ENCODE data around the gene PRUNE1. TPM values are rescaled to one million over a fixed set of nuclear protein-coding genes. Genes with fewer than 3 reads are reported as not detected.

PRUNE1 gene
- polyA plus RNA-seq, 1 donor from 2014 or later = 32.2 TPM

GRCh38 chr1:150992626-150993025, 15.6 kb upstream of the PRUNE1 start:
- Histone ChIP-seq H3K27me3 (ENCODE audit: insufficient read depth, low read depth, low read length) (no peaks in the 10 kb centered on the region), H3K27ac (ENCODE audit: low read length) (no peak overlapping the region), H3K4me2 (ENCODE audit: low read length) (no peak overlapping the region), H3K36me3 (ENCODE audit: insufficient read depth, low read length) (no peaks in the 10 kb centered on the region), H3F3A (ENCODE audit: insufficient read depth, low read length, poor library complexity, severe bottlenecking) (no peaks in the 10 kb centered on the region), H3K9me2 (ENCODE audit: insufficient read depth, low read length) (no peaks in the 10 kb centered on the region), H3K79me2 (replicated peaks; ENCODE audit: insufficient read depth, low read length) (no peaks in the 10 kb centered on the region), H3K9ac (ENCODE audit: low read length) (no peak overlapping the region), H2AFZ (ENCODE audit: low read depth, low read length) (no peak overlapping the region), H3K9me3 (ENCODE audit: low read length) (no peaks in the 10 kb centered on the region), H3K4me3 (ENCODE audit: low read length) (no peak overlapping the region), H4K20me1 (ENCODE audit: insufficient read depth) (no peaks in the 10 kb centered on the region)
- TF ChIP-seq CTCF (IDR thresholded peaks at IDR 0.05; ENCODE audit: poor library complexity, severe bottlenecking) (no peak), RAD21 (conservative IDR thresholded peaks at IDR 0.05) (no peak), POLR2AphosphoS5 (IDR thresholded peaks at IDR 0.05) (no peak), EP300 (conservative IDR thresholded peaks at IDR 0.05; ENCODE audit: poor library complexity, severe bottlenecking) (no peak), EZH2 (IDR thresholded peaks at IDR 0.05; ENCODE audit: borderline replicate concordance, insufficient read depth, low read length, poor library complexity, severe bottlenecking) (no peak), REST (IDR thresholded peaks at IDR 0.05; ENCODE audit: borderline replicate concordance) (no peak), SMC3 (conservative IDR thresholded peaks at IDR 0.05; ENCODE audit: poor library complexity) (no peak), MXI1 (conservative IDR thresholded peaks at IDR 0.05; ENCODE audit: poor library complexity, severe bottlenecking) (no peak), TAF1 (IDR thresholded peaks at IDR 0.05; ENCODE audit: low read depth) (no peak)

- Histone ChIP-seq H3K27ac (ENCODE audit: low read length) (no peak overlapping the region), H3K9me2 (ENCODE audit: insufficient read depth, low read length) (no peaks in the 10 kb centered on the region), H3K9me3 (ENCODE audit: low read length) (no peaks in the 10 kb centered on the region), H3F3A (ENCODE audit: insufficient read depth, low read length, poor library complexity, severe bottlenecking) (no peaks in the 10 kb centered on the region), H3K9ac (ENCODE audit: low read length) (no peak overlapping the region), H3K27me3 (ENCODE audit: insufficient read depth, low read depth, low read length) (no peaks in the 10 kb centered on the region), H4K20me1 (ENCODE audit: insufficient read depth) (no peaks in the 10 kb centered on the region), H3K4me2 (ENCODE audit: low read length) (no peak overlapping the region), H3K36me3 (ENCODE audit: insufficient read depth, low read length) (no peaks in the 10 kb centered on the region), H3K79me2 (replicated peaks; ENCODE audit: insufficient read depth, low read length) (no peaks in the 10 kb centered on the region), H3K4me3 (ENCODE audit: low read length) (no peak overlapping the region), H2AFZ (ENCODE audit: low read depth, low read length) (no peak overlapping the region)
- TF ChIP-seq REST (IDR thresholded peaks at IDR 0.05; ENCODE audit: borderline replicate concordance) (no peak), MXI1 (conservative IDR thresholded peaks at IDR 0.05; ENCODE audit: poor library complexity, severe bottlenecking) (no peak), EP300 (conservative IDR thresholded peaks at IDR 0.05; ENCODE audit: poor library complexity, severe bottlenecking) (no peak), CTCF (IDR thresholded peaks at IDR 0.05; ENCODE audit: poor library complexity, severe bottlenecking) (no peak), POLR2AphosphoS5 (IDR thresholded peaks at IDR 0.05) (no peak), SMC3 (conservative IDR thresholded peaks at IDR 0.05; ENCODE audit: poor library complexity) (no peak), EZH2 (IDR thresholded peaks at IDR 0.05; ENCODE audit: borderline replicate concordance, insufficient read depth, low read length, poor library complexity, severe bottlenecking) (no peak), TAF1 (IDR thresholded peaks at IDR 0.05; ENCODE audit: low read depth) (no peak), RAD21 (conservative IDR thresholded peaks at IDR 0.05) (no peak)
Measured at GRCh38 chr1:150994248-150994647, 14.0 kb upstream of the PRUNE1 start.

Measured in neural cell (in vitro differentiated cells).